WI38 (cell line): ENCODE results near the gene SHROOM3.

Source experiments
- H3K4me3 ChIP-seq: 2 replicates; pipeline ENCODE4 v1.5.1; 2011; ENCODE audit warnings: low read depth, mild to moderate bottlenecking, control low read depth, low read length
- TF ChIP-seq, protein P1 (sequence below): IDR thresholded peaks from 2 replicates; pipeline ENCODE4 v1.5.1; 2012; ENCODE audit warnings: low read depth, mild to moderate bottlenecking, control low read depth, low read length

The SHROOM3 gene

DNA sequence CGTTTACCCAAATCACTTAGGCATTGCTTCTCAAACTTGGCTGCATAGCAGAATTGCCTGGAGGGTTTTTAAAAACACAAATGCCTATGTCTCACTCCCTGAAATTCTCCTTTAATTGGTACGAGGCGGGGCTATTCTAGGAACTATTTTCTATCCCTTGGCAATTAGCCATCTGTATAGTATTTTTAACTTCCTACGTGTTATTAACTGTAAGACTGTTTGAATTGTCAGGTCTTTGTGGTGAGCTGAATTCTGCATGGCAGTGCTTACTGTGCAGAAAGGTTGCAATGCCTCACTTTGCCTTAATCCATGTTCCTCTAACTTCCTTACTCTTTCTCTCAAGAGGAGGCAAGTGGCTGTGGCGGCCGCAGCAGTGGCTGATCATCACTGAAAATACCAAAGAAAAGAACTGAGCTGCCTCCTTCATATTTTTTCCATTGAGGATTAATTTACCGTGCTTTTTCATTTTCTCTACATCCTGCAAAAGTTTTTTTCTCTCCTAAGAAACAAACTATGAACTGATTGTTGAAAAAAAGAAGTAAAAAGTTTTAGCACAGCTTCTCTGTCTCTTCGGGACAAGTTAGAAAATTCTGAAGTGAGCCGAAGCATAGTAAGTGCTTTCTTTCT is at the start of gene SHROOM3:
TSS of gene SHROOM3 (plus strand) at position 329 of the 627 bp plus-strand sequence. CDS start 824 bp downstream, outside the sequence.
- no peak within 1 kb of the TSS for H3K4me3 ChIP-seq
- TF ChIP-seq, protein P1, sequence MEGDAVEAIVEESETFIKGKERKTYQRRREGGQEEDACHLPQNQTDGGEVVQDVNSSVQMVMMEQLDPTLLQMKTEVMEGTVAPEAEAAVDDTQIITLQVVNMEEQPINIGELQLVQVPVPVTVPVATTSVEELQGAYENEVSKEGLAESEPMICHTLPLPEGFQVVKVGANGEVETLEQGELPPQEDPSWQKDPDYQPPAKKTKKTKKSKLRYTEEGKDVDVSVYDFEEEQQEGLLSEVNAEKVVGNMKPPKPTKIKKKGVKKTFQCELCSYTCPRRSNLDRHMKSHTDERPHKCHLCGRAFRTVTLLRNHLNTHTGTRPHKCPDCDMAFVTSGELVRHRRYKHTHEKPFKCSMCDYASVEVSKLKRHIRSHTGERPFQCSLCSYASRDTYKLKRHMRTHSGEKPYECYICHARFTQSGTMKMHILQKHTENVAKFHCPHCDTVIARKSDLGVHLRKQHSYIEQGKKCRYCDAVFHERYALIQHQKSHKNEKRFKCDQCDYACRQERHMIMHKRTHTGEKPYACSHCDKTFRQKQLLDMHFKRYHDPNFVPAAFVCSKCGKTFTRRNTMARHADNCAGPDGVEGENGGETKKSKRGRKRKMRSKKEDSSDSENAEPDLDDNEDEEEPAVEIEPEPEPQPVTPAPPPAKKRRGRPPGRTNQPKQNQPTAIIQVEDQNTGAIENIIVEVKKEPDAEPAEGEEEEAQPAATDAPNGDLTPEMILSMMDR, result no peak

DNA sequence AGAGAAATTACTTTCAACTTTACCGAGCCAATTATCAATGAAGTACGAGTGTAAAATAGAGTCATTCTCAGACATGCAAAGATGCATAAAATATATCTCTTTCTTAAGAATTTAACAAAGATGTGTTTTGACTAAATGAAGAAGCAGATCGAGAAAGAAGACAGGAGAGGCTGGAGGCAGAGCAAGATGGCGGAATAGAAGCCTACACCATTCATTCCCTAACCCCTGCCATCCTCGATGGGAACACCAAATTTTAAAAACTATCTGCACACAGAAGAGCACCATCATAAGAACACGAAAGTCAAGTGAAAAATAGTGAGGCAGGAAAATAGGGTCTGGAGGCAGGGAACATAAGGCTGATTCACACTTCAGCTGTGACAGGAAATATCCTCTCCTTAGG is 49.1 kb upstream of the SHROOM3 start:
- no peak overlapping the region for H3K4me3 ChIP-seq

DNA sequence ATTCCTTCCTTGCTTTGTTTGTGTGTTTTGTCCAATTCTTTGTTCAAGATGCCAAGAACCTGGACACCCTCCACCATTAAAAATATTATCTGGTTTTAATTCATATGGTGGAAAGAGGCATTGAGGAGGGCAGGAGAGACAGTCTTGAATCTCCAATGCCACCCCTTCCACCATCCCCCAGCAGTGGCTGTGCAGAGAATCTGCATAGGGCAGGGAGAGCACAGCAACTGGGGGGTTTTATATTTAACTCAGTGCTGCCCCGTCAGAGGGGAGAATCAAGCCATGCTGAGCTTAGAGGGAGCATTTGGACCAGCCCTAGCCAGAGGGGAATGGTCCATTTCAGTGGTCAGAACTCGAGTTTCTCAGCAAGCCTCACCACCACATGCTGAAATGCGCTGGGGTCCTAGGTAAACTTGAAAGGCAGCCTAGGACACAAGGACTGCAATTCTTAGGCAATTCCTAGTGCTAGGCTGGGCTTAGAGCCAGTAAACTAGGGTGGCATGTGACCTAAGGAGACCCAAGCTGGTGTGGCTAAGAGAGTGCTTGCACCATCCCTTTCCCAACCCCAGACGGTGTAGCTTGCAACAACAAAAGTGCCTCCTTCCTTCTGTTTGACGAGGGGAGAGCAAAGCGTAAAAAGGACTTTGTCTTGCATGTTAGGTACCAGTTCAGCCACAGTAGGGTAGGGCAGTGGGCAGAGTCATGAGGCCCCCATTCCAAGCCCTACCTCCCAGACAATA is 48.3 kb upstream of the SHROOM3 start:
- H3K4me3 ChIP-seq, result no peak overlapping the region
- TF ChIP-seq, protein P1, result no peak

More for the DNA sequence above, 49.1 kb upstream of the SHROOM3 start:
- TF ChIP-seq, protein P1, result no peak

DNA sequence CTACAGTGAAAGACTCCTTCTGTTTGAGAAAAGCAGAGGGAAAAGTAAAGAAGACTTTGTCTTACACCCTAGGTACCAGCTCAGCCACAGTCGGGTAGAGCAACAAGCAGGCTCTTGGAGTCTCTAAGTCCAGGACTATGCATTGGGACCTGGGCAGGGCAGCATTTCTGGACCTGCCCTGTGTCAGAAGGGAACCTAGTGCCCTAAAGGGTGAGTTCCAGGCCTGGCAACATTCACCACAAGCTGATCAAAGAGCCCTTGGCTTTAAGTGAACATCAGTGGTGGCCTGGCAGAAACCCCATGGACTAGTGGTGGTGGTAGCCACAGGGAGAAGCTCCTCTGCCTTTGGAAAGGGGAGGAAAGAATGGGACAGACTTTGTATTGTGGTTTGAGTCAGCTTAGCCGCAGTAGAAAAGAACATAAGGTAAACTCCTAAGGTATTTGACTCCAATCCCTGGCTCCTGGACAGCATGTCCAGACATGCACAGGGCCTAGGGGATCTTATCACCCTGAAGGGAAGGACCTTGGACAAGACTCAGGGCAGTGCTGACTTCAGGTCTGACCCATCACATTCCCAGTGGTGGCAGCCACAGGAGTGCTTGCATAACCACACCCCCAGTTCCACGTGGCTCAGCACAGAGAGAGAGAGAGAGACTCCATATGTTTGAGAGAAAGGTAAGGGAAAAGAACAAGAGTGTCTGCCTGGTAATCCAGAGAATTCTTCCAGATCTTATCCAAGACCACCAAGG is 46.7 kb upstream of the SHROOM3 start:
- H3K4me3 ChIP-seq, result no peak overlapping the region
- TF ChIP-seq, protein P1, result no peak

DNA sequence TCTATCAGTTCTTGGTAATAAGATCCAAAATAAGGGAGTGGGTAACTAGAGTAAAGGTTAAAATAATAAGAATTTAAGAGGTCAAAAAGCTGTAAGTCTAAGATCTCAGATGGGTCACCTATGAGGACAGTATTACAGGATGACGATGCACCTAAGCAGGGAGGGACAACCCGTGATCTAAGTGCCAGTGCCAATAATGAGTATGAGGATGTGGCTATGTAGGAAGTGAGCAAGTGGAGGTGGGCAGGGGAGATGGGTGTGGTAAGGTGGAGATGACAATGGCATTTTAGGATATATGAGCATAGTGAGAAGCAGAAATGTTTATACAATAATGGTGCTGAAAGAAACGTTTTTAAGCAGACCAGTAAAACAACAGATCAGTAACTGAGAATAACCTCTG is 33.4 kb upstream of the SHROOM3 start:
- TF ChIP-seq, protein P1, result no peak
- H3K4me3 ChIP-seq, result no peak overlapping the region

DNA sequence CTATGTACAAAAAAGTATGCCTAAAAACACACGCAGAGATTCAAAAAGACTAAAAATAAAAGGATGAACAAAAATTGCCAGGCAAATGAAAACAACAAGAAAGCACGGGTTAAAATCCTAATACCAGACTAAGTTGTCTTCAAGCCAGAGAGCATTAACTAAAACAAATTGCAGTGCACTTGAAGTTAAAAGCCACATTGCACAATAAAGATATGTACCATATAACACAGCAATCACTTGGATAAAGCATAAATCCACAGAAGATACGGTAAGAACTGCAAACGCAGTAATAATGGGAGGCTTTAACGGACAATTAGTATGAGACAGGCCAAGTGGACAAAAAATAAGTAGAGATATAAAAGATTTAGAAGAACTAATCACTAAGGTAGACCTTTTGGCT is 28.9 kb upstream of the SHROOM3 start:
- TF ChIP-seq, protein P1, result no peak

More for the DNA sequence above, 28.9 kb upstream of the SHROOM3 start:
- H3K4me3 ChIP-seq, result no peak overlapping the region
